GM18502 (cell line): ENCODE results near the gene ANKRD63.

Experiments
- ATAC-seq: cut with Tn5 transposase; IDR thresholded peaks from one replicate; pipeline ENCODE4 v1.9.1; 2021; ENCODE audit warnings: mild to moderate bottlenecking; ENCODE audit not compliant: unreplicated experiment, poor library complexity

Gene ANKRD63

GRCh38 chr15:40246496-40247280, 36.2 kb downstream of the ANKRD63 start:
- ATAC-seq: no peak

GRCh38 chr15:40245666-40246450, 37.0 kb downstream of the ANKRD63 start:
- ATAC-seq: no peak

GRCh38 chr15:40244961-40245523, 37.8 kb downstream of the ANKRD63 start:
- no peak for ATAC-seq

- no peak for ATAC-seq
These were observed 39.6 kb downstream of the ANKRD63 start for GRCh38 chr15:40243126-40243810.

GRCh38 chr15:40242601-40243000, 40.3 kb downstream of the ANKRD63 start:
- no peak for ATAC-seq

- no peak for ATAC-seq
These were observed 40.7 kb downstream of the ANKRD63 start for GRCh38 chr15:40242213-40242599.

- no peak for ATAC-seq
These were observed 41.3 kb downstream of the ANKRD63 start for GRCh38 chr15:40241269-40242212.

GRCh38 chr15:40240619-40241221, 42.1 kb downstream of the ANKRD63 start:
- no peak for ATAC-seq

- no peak for ATAC-seq
These were observed 42.9 kb downstream of the ANKRD63 start for GRCh38 chr15:40239693-40240618.

- no peak for ATAC-seq
These were observed 43.5 kb downstream of the ANKRD63 start for GRCh38 chr15:40239404-40239692.

- ATAC-seq: no peak
These were observed 44.1 kb downstream of the ANKRD63 start, which contains the start of gene PAK6 for GRCh38 chr15:40238532-40239403. PAK6 (plus strand) TSS chr15:40239063; CDS start chr15:40264786, 25,723 bp downstream.

- ATAC-seq: no peak
These were observed 47.5 kb downstream of the ANKRD63 start for GRCh38 chr15:40235201-40235885.

- no peak for ATAC-seq
These were observed 48.1 kb downstream of the ANKRD63 start for GRCh38 chr15:40234783-40235182.

- no peak for ATAC-seq
These were observed 48.9 kb downstream of the ANKRD63 start for GRCh38 chr15:40233727-40234577.

- no peak for ATAC-seq
These were observed 50.2 kb downstream of the ANKRD63 start for GRCh38 chr15:40232625-40233070.
